Measurements from ENCODE around the gene GRAP.
"Not testable (repeated sequence)": the region's sequence is repeated elsewhere in the genome, so short reads cannot be mapped to it uniquely, and the experiment has no call there.

The GRAP gene

DNA sequence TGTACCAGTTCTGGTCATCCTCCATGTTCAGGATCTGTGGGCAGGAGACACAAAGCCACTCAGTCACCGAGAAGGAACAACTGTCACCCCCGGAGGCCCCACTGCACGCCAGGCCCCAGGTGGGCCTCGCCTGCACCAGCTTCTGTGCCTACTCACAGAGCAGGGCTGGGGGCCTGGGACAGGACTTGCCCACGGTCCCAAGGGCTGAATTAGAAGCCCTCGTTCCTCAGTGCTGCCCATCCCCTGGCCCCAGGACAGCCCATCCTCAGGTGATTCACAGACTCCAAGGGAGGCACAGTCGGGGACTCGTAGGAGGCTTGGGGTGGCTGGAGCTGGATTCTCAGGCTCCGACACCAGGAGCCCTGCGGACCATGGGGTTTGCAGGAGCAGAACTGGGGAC lies 4.9 kb downstream of the GRAP start:
- not testable (repeated sequence) for DNase-seq

DNA sequence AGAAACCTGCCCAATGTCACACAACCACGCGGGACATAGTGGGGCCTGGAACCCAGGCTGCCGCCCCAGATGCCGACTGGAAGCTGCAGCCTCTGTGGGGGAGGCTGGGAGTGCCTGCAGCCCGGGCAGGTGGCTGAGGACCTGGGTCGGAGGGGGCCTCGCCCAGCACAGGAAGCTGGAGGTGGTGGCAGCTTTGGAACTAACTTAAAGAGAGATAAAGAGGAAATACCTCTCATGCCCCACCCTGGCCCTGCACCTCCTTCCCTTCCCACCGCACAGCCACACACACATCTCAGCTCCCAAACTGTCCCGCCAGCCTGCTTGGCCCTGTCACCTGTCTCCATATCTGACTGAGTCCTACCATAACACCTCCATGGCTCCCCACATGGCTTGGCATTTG lies 6.4 kb downstream of the GRAP start:
- DNase-seq = not testable (repeated sequence)

- DNase-seq = not testable (repeated sequence)
These were observed 8.0 kb downstream of the GRAP start for GRCh38 chr17:19038730-19039129.

GRCh38 chr17:19038007-19038406 lies 8.8 kb downstream of the GRAP start:
- not testable (repeated sequence) for DNase-seq

GRCh38 chr17:19037547-19037946 lies 9.2 kb downstream of the GRAP start:
- not testable (repeated sequence) for DNase-seq

DNA sequence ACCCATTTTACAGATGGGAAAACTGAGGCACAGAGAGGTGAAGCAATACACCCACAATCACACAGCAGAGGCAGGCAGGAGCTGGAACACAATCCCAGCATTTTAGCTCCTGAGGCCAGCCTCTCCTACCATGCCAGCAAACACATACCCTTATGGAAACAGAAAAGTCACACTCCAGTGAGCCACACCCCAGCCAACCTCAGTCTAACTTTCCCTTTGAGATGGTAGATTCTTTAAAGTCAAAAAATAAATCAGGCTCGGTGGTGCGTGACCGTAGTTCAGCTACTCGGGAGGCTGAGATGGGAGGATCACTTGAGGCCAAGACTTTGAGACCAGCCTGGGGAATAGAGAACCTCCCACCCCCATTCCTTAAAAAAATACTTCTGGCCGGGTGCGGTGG lies 10.6 kb downstream of the GRAP start:
- DNase-seq = not testable (repeated sequence)

- not testable (repeated sequence) for DNase-seq
These were observed 14.3 kb downstream of the GRAP start for GRCh38 chr17:19032377-19032988.

- DNase-seq = peak; percentile 49 to 58
These were observed 15.0 kb downstream of the GRAP start for GRCh38 chr17:19031729-19032128.

DNA sequence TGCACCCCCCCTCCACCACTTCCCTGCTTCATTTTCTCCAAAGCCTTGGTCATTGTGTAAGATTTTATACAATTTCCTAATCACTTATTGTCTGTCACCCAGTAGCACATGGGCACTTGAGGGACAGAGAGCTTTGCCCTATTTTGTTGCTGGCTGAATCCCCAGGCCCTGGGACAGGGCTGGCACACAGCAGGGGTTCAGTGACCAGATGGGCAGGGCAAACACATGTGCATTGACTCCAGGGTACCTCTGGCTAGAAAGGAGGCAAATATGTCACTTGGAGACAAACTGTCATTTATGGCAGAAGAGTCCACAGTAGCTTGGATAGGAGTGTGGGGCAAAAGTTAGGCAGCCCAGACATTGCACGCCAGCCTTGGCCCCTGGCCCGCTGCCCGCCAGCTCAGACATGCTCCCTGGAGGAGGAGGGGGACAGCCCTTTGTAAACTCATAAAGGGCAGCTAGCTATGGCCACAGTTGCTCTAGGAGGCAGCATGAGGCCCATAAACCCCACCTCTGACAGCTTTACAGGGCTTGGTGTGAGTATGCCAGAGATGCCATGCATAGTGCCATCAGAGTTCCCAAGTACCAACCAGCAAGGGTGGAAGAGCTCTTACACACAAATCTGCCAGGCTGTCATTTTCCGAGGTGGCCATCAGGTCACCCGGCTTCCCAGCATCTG lies 15.8 kb downstream of the GRAP start:
- not testable (repeated sequence) for DNase-seq

GRCh38 chr17:19029740-19030139 lies 17.0 kb downstream of the GRAP start:
- not testable (repeated sequence) for DNase-seq

- not testable (repeated sequence) for DNase-seq
These were observed 18.1 kb downstream of the GRAP start for GRCh38 chr17:19028671-19029070.

GRCh38 chr17:19024101-19025078 lies 22.4 kb downstream of the GRAP start:
- DNase-seq = no peak

- DNase-seq = no peak
These were observed 23.4 kb downstream of the GRAP start for GRCh38 chr17:19023209-19023999.

DNA sequence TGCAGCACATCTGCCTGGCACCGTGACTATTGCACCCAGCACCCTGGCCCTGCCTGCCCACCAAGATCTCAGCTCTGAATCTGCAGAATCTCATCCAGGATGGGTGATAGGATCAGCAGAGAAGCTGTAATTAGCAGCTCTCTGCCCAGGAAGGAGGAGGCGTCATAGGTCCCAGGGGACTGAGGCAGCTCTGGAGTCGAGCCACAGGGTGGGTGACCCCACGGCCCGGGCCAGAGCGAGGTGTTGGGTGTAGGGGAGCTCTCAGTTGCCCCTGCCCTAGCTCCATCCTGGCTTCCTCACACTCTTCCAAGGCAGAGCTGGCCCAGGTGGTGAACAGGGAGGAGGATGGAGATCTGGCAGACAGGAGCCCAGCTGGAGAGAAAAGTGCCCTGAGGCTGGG lies 24.0 kb downstream of the GRAP start:
- no peak for DNase-seq

DNA sequence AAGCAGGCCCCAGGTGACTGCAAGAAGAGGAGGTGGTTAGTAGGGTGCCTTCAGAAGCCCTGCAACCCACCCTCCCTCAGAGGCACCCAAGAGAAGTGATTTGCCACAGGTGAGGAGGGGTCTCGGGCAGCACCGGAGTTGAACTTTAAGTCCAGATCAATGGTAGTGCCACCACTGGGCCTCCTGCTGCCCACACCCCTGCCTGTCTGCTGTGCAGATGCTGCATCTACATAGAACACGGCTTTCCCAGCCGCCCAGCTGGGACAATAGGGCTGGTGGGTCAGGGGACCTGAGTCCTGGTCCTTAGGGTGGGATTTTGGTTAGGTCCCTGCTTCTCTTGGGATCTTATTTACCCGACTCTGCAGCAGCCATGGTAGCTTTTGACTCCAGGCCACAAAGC lies 24.6 kb downstream of the GRAP start:
- no peak for DNase-seq

DNA sequence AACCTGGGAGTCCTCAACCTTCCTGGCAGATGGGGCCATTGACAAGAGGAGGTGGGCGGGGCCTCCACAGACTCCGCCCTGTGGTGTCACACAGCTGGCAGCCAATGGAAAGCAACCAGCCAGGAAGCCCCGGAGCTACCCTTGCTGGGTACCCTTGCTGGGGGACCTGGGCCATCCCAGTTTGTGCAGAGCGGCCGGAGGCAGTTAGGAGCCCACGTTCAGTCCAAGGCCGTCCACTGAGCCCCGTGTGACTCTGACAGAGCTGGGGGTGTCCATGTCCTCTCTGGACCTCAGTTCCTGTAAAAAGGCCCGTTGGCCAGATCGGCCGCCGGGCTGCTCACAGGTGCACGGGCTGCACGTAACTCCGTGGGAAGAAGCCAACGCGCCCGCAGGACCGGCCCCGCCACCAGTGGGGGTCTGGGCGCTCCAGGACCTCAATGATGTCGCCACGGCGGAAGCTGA lies 25.1 kb downstream of the GRAP start:
- DNase-seq = peak; percentile 46 to 53

DNA sequence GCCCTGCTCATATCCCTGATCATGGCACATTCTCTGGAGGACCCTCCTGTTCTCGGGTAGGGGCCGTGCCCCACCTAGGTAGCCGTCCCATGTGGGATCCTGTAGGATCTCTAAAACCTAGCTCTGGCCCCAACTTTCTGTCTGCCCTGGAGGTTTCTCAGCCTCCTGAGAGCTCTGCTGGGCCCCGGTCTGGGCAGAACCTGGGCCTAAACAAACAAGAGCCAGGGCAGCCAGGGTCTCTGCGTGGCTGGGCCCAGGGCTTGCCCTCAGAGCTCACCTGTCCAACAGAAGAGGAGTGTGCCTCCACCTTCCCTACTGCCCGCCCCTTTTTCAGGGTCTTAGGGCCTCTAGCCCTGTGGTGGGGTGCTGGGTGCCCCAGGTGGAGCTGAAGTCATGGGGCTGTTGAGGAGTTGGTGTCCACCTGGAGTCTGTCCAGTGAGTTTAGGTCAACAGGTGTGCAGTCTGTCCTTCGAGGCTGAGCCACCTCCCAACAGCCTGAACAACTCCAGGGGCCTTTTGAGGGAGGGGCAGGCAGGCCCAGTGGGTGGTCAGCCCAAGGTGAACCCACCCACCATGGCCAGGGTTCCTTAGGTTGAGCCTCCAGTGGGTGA lies 25.6 kb downstream of the GRAP start:
- not testable (repeated sequence) for DNase-seq

GRCh38 chr17:19020016-19020415 lies 26.7 kb downstream of the GRAP start:
- DNase-seq = no peak

GRCh38 chr17:19019041-19019941 lies 27.5 kb downstream of the GRAP start:
- DNase-seq = no peak

- DNase-seq = no peak
These were observed 28.2 kb downstream of the GRAP start for GRCh38 chr17:19018600-19018950.

Measured in CD4-positive, alpha-beta T cell treated with Interleukin-4 for 1 hour (primary cell).